ENCODE results near the gene LINGO4.
"Not testable (repeated sequence)": the region's sequence is repeated elsewhere in the genome, so short reads cannot be mapped to it uniquely, and the experiment has no call there.

DNA sequence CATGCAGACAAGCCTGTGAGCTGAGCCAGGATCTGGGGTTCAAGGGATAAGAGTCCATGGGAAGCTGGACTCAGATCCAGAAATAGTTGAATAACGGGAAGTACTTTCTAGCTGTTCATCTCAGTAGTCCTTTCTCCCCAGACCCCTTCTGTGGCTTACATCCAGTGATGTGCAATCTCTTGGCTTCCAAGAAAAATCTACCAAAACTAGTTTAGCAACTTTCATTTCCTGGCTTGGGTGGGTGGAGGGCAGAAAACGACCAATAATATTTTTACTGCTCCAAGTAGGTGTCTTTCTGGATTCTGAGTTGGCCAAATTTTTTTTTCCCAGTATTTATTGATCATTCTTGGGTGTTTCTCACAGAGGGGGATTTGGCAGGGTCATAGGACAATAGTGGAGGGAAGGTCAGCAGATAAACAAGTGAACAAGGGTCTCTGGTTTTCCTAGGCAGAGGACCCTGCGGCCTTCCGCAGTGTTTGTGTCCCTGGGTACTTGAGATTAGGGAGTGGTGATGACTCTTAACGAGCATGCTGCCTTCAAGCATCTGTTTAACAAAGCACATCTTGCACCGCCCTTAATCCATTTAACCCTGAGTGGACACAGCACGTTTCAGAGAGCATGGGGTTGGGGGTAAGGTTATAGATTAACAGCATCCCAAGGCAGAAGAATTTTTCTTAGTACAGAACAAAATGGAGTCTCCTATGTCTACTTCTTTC lies 36.7 kb downstream of the LINGO4 start:
- not testable (repeated sequence) for TF ChIP-seq POLR2AphosphoS5, POLR2A (IDR thresholded peaks at IDR 0.05; ENCODE audit: low read depth, low read length)
